AG04450 (cell line): Measurements from ENCODE around the gene BAHCC1. TPM values are rescaled to one million over a fixed set of nuclear protein-coding genes. Genes with fewer than 3 reads are reported as not detected.

Experiments used
- CTCF ChIA-PET: fragments of 300-600, 350-600 bp; formaldehyde crosslinking; extraction: SDS; loops from one replicate; lab custom pipeline; 2022; ENCODE audit warnings: antibody characterized with exemption, inconsistent platforms; lab: Charles Lee
- POLR2A ChIA-PET: fragments of 350-600 bp; formaldehyde crosslinking; extraction: SDS; loops from one replicate; lab custom pipeline; 2021; ENCODE audit warnings: antibody characterized with exemption, inconsistent platforms; lab: Yijun Ruan, JAX
- DNase-seq: peaks from one replicate; pipeline ENCODE4 v3.0.0-alpha.2; 2011; ENCODE audit warnings: low read depth, low spot score
- H3K27ac ChIP-seq: one replicate; pipeline ENCODE4 v1.5.1; 2012; ENCODE audit warnings: low read depth, low read length, control low read depth
- H3K27me3 ChIP-seq: one replicate; pipeline ENCODE4 v1.6.0; 2012; ENCODE audit warnings: low read length; ENCODE audit not compliant: control insufficient read depth, insufficient read depth
- H3K4me3 ChIP-seq: 2 replicates; pipeline ENCODE4 v1.5.1; 2011; ENCODE audit warnings: mild to moderate bottlenecking, low read depth, low read length, control low read depth
- H3K9me3 ChIP-seq: 2 replicates; pipeline ENCODE4 v1.5.1; 2012; ENCODE audit warnings: low read length; ENCODE audit not compliant: control insufficient read depth, insufficient read depth
- CTCF ChIP-seq: IDR thresholded peaks from 2 replicates; pipeline ENCODE4 v1.5.1; 2011; ENCODE audit warnings: low read depth, low read length, control low read depth, inconsistent platforms
- polyA plus RNA-seq: library from polyadenylated mRNA; depleted of rRNA; stranded (reverse); fragments of >200 nt; gene quantifications from 2 replicates; pipeline ENCODE4 v1.2.3, GENCODE V29; 2011

Gene BAHCC1
- polyA plus RNA-seq, 1 experiment, result 1.3 TPM

- no peak overlapping the region for H3K4me3 ChIP-seq
- no peak for TF ChIP-seq CTCF
- CTCF ChIA-PET, result interaction anchor here (0.8 to 0.9 kb wide), 2 partner anchors 25 to 80 kb away, joined by 3 to 5 read pairs; no protein-coding TSS in a partner anchor
- H3K9me3 ChIP-seq, result no peaks in the 10 kb centered on the region
- POLR2A ChIA-PET, result interaction anchor here (0.9 to 1.5 kb wide), 5 partner anchors 9 to 25 kb away, joined by 3 to 13 read pairs (median 4); partner anchors contain the start of gene BAHCC1
- H3K27me3 ChIP-seq, result no peaks in the 10 kb centered on the region
- no peak for DNase-seq
- H3K27ac ChIP-seq, result no peak overlapping the region
These were observed 9.4 kb downstream of the BAHCC1 start for GRCh38 chr17:81404558-81405165.

DNA sequence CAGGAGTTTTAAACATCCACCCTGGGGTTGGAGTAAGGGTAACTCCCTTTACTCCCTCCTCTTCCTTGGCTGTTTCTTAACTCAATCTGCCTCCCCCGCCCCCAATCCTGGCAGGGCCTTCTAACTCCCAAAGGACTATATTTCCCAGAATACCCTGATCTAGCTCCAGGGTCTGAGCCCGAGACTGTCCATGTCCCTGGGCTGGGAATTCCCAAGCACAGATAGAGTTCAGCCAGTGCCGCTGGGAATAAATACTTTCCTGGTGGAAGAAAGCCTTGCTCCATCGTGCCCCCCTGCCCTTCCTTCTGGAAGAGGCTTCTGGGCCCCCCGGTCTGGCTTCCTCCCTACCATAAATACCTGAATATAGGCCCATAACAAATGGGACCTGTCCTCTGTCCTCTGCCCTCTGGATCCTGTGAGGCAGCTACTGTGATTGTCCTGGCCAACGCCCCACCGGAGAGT is 10.2 kb downstream of the BAHCC1 start:
- POLR2A ChIA-PET, result interaction anchor here (1.0 kb wide), 2 partner anchors 10 to 14 kb away, joined by 4 to 5 read pairs; partner anchors contain the start of gene BAHCC1
- no peak overlapping the region for H3K4me3 ChIP-seq
- CTCF ChIA-PET, result interaction anchor here (0.9 to 1.4 kb wide), 2 partner anchors 14 to 79 kb away, joined by 3 read pairs; no protein-coding TSS in a partner anchor
- TF ChIP-seq CTCF, result no peak
- no peaks in the 10 kb centered on the region for H3K27me3 ChIP-seq
- no peaks in the 10 kb centered on the region; the same call in 1 of the 2 replicates for H3K9me3 ChIP-seq
- DNase-seq, result no peak
- H3K27ac ChIP-seq, result no peak overlapping the region

DNA sequence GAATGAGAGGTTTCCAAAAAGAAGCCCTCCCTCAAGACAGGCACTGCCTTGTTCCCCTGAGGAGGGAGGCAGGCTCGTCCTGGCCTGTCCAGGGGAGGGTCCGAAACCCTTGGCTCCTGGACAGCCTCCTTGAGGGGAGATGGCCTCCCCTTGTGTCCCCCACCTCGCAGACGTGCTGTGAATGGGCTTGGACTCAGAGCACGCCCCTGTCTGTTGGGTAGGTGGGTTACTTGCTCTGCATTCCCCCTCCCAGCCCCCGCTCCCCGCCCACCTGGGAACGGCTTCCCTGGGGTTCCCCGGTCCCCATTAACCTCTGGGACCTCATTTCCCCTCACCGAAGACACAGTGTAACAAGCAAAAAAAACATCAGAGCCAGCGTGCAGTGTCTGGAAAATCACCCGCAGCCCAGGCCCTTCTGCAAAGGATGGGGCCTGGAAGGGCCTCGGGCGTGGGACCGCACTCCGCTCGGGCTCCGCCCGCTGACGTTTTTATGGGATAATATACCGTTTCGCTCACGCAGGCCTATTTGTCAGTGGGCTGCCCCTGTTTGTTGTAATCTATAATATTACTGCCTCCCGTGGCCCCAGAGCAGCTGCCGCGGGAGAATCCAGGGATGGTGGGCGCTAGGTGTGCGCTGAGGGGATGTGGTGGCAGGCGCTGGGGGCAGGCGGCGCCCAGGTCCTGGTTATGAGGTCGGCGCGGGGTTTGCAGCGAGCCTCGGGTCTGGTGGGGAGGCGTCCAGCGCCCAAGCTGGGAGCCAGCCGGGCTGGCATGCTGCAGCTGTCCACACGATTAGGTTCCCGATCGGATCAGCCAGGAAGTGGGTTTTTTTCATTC is 11.1 kb downstream of the BAHCC1 start:
- no peak overlapping the region for H3K4me3 ChIP-seq
- H3K27me3 ChIP-seq, result no peaks in the 10 kb centered on the region
- POLR2A ChIA-PET, result no interaction called here
- DNase-seq, result no peak
- no peak for TF ChIP-seq CTCF
- no peak overlapping the region for H3K27ac ChIP-seq
- CTCF ChIA-PET, result interaction anchor here (1.4 kb wide), 1 partner anchor 13 kb away, joined by 3 read pairs; no protein-coding TSS in a partner anchor
- no peaks in the 10 kb centered on the region; the same call in 1 of the 2 replicates for H3K9me3 ChIP-seq

GRCh38 chr17:81408049-81408448 is 12.8 kb downstream of the BAHCC1 start:
- POLR2A ChIA-PET, result no interaction called here
- no peak for DNase-seq
- Histone ChIP-seq H3K9me3 (no peaks in the 10 kb centered on the region; the same call in 1 of the 2 replicates), H3K4me3 (no peak overlapping the region), H3K27me3 (no peaks in the 10 kb centered on the region), H3K27ac (no peak overlapping the region)
- CTCF ChIA-PET, result no interaction called here
- no peak for TF ChIP-seq CTCF
